Measurements from ENCODE around the gene ATP8A1.
"Not testable (repeated sequence)": the region's sequence is repeated elsewhere in the genome, so short reads cannot be mapped to it uniquely, and the experiment has no call there.

Gene ATP8A1

GRCh38 chr4:42470023-42470422 is 186.9 kb downstream of the ATP8A1 start:
- no peak overlapping the region for H3K4me3 ChIP-seq (ENCODE audit: low read length)
- TF ChIP-seq, protein P1, sequence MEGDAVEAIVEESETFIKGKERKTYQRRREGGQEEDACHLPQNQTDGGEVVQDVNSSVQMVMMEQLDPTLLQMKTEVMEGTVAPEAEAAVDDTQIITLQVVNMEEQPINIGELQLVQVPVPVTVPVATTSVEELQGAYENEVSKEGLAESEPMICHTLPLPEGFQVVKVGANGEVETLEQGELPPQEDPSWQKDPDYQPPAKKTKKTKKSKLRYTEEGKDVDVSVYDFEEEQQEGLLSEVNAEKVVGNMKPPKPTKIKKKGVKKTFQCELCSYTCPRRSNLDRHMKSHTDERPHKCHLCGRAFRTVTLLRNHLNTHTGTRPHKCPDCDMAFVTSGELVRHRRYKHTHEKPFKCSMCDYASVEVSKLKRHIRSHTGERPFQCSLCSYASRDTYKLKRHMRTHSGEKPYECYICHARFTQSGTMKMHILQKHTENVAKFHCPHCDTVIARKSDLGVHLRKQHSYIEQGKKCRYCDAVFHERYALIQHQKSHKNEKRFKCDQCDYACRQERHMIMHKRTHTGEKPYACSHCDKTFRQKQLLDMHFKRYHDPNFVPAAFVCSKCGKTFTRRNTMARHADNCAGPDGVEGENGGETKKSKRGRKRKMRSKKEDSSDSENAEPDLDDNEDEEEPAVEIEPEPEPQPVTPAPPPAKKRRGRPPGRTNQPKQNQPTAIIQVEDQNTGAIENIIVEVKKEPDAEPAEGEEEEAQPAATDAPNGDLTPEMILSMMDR (IDR thresholded peaks at IDR 0.05; ENCODE audit: insufficient read depth, low read depth, low read length, missing control alignments): no peak
- DNase-seq (ENCODE audit: low read depth): no peak

DNA sequence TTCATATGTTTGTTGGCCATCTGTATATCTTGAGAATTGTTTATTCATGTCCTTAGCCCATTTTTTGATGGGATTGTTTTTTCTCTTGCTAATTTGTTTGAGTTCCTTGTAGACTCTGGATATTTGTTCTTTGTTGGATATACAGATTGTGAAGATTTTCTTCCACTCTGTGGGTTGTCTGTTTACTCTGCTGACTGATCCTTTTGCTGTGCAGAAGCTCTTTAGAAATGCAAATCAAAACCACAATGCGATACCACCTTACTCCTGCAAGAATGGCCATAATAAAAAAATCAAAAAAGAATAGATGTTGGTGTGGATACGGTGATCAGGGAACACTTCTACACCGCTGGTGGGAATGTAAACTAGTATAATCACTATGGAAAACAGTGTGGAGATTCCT is 189.1 kb downstream of the ATP8A1 start:
- not testable (repeated sequence) for DNase-seq (ENCODE audit: low read depth); H3K4me3 ChIP-seq (ENCODE audit: low read length)

- TF ChIP-seq, protein P1 (IDR thresholded peaks at IDR 0.05; ENCODE audit: insufficient read depth, low read depth, low read length, missing control alignments): no peak
- no peak for DNase-seq (ENCODE audit: low read depth)
- no peak overlapping the region for H3K4me3 ChIP-seq (ENCODE audit: low read length)
Measured at GRCh38 chr4:42466273-42466844, 190.5 kb downstream of the ATP8A1 start.

DNA sequence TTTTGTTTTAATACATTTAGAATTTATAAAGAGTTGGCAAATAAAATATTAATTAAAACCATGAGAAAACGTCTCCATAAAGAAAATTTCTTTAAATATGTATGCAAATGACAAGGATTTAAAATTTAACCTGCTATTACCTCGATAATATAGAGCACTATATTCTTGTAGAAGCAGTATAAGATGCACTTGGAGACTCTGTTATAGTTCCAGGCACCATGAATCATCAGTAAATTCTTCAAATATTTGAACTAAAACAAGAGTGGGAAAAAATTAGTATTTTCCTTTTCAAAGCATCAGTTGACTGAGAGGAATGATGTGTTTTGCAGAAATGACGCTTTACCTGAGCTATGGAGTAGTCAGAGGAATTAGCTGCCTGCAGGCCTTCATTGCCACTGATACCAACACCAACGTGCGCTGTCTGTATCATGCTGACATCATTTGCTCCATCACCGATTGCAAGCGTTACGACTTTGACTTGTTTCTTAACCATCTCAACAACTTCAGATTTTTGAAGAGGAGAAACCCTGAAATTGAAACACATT is 192.3 kb downstream of the ATP8A1 start:
- DNase-seq (ENCODE audit: low read depth): no peak
- TF ChIP-seq, protein P1 (IDR thresholded peaks at IDR 0.05; ENCODE audit: insufficient read depth, low read depth, low read length, missing control alignments): no peak
- H3K4me3 ChIP-seq (ENCODE audit: low read length): no peak overlapping the region

DNA sequence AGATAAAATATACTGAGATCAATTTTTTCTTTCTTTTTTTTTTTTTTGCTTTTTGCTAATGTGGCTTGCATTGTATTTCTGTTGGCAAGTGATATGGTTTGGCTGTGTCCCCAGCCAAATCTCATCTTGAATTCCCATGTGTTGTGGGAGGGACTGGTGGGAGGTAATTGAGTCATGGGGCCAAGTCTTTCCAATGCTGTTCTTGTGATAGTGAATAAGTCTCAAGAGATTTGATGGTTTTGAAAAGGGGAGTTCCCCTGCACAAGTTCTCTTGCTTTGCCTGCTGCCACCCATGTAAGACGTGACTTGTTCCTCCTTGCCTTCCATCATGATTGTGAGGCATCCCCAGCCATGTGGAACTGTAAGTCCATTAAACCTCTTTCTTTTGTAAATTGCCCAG is 195.7 kb downstream of the ATP8A1 start:
- not testable (repeated sequence) for DNase-seq (ENCODE audit: low read depth); H3K4me3 ChIP-seq (ENCODE audit: low read length)

GRCh38 chr4:42460043-42460442 is 196.9 kb downstream of the ATP8A1 start:
- TF ChIP-seq, protein P1 (IDR thresholded peaks at IDR 0.05; ENCODE audit: insufficient read depth, low read depth, low read length, missing control alignments): no peak
- DNase-seq (ENCODE audit: low read depth): no peak
- no peak overlapping the region for H3K4me3 ChIP-seq (ENCODE audit: low read length)

GRCh38 chr4:42458657-42459056 is 198.2 kb downstream of the ATP8A1 start:
- DNase-seq (ENCODE audit: low read depth): no peak
- TF ChIP-seq, protein P1 (IDR thresholded peaks at IDR 0.05; ENCODE audit: insufficient read depth, low read depth, low read length, missing control alignments): no peak
- H3K4me3 ChIP-seq (ENCODE audit: low read length): no peak overlapping the region

DNA sequence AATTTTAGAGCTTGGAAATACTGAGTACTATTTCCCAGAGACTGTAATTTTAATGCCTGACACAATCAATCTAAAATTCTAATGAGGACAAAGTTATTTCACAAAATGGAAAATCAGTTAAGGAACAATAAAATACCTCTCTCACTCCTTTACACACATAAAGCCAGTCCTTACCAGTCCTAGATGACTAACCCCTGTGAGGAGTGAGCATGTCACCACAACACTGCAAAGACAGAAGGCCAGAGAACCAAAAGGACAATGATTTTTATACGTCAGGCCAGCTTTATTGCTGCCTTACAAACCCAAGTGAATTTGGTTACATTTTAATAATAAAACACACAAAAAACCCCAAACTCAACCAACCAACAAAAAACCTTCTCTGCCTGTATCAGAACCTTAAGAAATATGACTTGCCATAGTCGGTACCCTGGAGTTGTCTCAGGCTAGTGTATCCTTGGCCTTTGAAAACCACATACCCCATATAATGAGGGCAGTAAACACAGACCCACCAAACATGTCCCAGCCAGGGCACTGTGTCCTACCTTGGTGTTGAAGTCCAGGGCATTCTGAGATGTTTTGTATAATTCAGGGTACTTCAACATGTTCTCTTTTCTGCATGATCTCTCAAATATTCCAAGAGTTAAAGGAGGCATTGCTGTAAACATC is 202.0 kb downstream of the ATP8A1 start:
- TF ChIP-seq, protein P1 (IDR thresholded peaks at IDR 0.05; ENCODE audit: insufficient read depth, low read depth, low read length, missing control alignments): no peak
- no peak overlapping the region for H3K4me3 ChIP-seq (ENCODE audit: low read length)
- peak; percentile 48 for DNase-seq (ENCODE audit: low read depth)

Data from epithelial cell of esophagus (primary cell).